ENCODE results near the gene IER5L.

DNA sequence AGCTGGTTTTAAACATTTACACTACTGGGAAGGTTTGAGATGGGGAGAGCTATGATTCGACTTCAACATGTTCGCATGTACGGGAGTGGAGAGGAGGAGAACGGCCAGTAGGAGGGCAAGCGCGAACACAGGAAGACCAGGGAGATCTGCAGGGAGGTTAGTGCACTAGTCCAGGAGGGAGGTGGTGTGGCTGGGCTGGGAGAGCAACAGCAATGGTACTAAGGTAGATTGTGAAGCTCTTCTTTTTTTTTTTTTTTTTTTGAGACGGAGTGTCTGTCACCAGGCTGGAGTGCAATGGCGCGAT, 16.6 kb downstream of the IER5L start:
- TF ChIP-seq CTCF (IDR thresholded peaks at IDR 0.05) (no peak), POLR2A (IDR thresholded peaks at IDR 0.05) (no peak)
